Right ventricle myocardium inferior (tissue), 1 donor: ENCODE results near the gene FAM229A. TPM values are rescaled to one million over a fixed set of nuclear protein-coding genes. Genes with fewer than 3 reads are reported as not detected.
"Not testable (repeated sequence)": the region's sequence is repeated elsewhere in the genome, so short reads cannot be mapped to it uniquely, and the experiment has no call there.

Experiments
- ATAC-seq: fragments of 200-7000 bp; cut with Tn5 transposase; one replicate; pipeline ENCODE4 v1.9.1; 2020; ENCODE audit warnings: mild to moderate bottlenecking, moderate library complexity
- DNase-seq: peaks from one replicate; pipeline ENCODE4 v3.0.0; 2021; ENCODE audit errors: missing footprints
- intact Hi-C: fragments of 100-400 bp; cut with DNase I; formaldehyde crosslinking; loops from one replicate; pipeline ENCODE4 v1.11.0; 2022
- total RNA-seq: library from RNA; stranded (reverse); fragmentation: NEBNext Ultra II Directional; extraction: Animal tissue kit (Norgen Biotek cat#: 25700); gene quantifications from one replicate; pipeline ENCODE4 v1.2.1, GENCODE V29; 2021
- donor health status: DM: no; HTN: yes; CAD: no; lungs with severe emphysema.

The FAM229A gene
- total RNA-seq, 1 donor from 2014 or later: 2.4 TPM

DNA sequence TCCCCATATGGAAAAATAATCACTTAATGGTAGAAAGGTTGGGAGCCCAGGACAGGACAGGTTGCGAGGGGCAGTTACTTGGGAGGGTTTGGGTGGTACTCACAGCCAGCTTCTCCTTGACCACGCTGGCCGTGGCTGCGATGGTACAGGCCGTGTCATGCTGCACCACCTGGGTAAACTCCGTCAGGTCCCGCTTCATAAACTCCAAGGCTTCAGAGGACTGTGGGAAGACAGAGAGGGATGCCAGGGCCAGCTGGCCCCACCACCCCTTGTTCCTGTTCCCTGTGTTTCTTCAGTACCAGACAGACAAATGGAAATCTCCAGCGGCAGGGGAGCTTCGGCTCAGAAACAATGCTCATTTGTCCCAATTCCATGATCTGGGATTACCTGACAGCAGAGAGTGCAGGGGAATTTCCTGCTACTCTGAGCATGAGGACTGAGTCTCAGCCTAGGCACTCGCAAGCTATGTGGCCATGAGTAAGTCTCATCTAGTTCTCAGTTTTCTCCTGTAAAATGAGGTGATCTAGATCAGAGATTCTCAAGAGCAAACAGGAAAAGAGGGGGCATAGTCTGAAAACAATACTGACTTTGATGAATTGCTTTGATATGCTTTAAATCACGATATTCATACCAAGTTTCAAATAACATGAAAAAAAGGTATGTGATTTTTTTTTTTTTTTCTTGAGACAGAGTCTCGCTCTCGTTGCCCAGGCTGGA, 24.5 kb upstream of the FAM229A start:
- ATAC-seq: no peak
- intact Hi-C loops: no loop called here

DNA sequence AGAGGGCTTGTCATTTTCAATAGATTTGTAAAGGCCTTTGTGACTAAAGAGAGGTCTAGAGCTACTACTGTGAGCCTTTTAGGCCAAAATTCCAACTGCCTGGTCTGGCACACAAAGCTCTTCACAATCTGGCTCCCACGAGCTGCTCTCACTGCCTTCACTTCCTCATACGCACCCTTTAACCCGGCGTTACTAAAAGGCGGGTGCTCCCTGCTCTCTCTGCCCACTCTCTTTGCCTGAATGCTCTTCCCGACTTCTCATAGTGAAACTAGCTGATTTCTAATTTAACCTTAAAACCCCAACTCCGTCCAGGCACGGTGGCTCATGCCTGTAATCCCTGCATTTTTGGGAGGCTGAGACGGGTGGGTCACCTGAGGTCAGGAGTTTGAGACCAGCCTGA, 17.8 kb upstream of the FAM229A start:
- DNase-seq: no peak
- intact Hi-C loops: no loop called here
- no peak for ATAC-seq

More for the DNA sequence above, 24.5 kb upstream of the FAM229A start:
- no peak for DNase-seq

DNA sequence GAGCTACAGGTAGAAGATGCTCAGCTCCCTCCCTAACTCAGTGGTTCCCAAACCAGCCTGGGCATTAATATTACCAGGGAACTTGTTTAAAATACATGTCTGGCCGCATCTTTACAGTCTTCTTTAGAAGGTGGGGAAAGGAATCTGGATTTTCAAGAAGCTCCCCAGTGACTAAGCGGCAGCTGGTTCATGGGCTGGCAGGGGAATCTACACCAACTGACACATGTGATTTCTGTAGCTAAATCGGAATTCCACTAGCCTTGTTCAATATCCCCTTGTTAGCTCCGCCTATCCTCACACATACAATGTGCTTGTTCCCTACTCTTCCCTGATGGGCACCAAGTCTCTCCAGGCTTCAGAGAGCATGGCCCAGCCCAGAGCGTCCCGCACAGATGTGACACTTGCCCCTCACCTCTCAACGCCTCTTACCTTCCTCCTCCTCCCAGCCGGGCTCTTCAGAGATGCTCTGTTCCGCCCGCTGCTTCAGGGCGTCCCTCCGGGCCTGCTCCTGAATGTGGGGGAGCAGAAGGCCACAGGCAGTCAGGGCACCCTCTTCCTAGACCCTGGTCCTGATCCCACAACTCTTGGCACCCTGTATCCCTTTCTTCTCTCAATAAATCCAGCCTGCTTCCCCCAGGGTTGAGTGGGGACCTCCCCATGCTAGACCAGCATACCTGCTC, 15.4 kb upstream of the FAM229A start:
- intact Hi-C loops: no loop called here
- ATAC-seq: no peak
- no peak for DNase-seq

DNA sequence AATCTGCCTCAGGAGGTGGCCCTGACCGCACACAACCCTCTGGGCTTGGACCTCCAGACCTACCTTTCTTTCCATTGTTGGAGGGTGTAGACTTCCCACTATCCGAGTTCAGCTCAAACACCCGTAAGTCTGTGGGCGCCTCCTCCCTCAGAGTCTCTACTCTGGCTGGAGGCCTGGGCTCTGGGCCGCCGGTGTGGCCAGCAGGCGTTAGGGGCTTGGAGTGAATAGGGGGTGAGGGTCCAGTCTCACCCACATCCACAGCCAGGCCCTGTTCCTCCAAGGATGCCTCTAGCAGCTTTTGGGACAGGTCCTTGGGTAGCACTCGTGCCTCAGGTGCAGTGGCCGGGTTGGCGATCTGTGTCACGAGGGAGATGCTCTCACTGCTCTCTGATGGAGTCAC, 13.9 kb upstream of the FAM229A start:
- intact Hi-C loops: no loop called here
- DNase-seq: no peak
- no peak for ATAC-seq

DNA sequence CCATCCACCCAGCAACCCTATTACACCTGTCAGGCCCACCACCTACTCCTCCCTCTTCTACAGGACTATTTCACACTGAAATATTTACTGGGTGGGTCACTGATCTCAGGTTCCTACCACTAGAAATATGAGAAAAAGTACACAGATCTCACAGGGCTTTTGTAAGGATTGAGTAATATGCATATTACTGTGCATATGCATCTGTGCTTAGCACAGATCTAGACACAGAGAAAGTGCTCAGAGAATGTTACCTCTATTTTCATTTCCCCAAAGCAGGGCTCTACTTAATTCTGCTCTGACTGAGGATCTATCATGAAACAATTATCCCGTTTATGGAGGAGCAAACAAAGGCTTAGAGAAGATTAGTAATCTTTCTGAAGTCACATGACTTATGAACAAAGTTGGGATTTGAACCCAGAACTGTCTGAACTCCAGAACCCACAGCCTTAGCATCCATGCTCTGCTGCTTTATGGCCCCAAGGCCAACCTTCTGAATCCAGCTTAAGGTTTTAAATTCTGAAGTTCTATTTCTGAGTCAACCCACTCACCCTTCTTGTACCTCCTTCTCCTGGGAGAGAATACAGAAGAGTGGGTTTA, 11.8 kb upstream of the FAM229A start:
- DNase-seq (no peak), ATAC-seq (no peak)
- intact Hi-C loops: no loop called here

DNA sequence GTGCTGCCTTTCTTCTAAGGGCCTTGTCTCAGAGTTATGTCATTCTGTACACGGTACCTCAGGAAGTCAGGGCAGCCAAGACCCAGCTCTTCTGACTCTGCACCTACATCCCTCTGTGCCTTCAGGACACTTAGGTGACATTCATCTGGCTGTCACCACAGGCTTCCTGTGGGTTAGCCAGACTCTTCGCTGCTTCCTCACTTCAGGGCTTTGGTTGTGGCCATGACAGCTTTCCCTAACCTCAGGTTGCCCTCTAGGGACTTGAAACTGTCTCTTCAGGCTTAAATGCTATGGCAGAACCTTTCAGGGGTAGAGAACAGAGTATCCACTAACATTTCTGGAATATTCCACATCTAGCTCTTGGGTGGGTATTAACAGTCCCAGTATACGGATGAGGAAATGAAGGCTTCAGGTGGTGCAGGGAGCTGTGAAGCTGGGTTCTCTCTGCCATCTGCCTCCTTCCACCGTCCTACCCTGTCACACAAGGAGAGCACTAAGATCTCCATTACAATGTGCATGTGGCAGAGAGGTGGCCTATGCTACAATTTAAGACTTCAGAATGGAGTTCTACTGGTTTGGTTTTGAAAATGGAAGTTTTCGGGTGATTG, 10.0 kb upstream of the FAM229A start:
- ATAC-seq (no peak), DNase-seq (no peak)
- intact Hi-C loops: no loop called here

DNA sequence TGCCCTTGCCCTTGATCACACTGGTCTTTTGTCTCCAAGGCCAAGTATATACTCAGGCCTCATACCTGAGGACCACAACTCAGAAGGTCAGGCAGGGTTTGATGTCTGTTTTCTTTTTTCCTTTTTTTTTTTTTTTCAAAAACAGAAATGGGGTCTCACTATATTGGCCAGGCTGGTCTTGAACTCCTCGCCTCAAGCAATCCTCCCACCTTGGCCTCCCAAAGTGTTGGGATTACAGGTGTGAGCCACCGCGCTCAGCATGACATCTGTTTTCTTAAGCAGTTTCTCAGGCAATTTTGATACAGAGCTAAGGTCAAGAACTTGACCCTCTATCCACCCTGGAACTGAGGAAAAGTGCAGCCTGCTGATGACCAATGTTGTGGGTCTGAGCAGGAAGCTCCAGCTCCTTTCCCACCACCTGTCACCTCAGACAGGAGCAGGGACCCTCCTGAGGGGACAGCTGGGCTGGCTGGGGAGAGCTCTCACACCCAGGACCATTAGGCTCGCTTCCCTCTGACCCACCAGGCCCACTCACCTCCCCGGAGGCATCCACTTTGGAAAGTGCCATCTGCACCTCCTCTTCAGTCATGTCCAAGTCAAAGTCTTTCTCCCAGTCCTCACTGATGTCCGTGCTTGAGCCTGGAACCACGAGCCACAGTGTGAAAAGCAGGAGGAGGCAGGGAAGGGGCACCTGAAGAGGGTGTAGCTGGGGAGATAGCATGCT, 5.8 kb upstream of the FAM229A start:
- DNase-seq: no peak
- intact Hi-C loops: no loop called here

DNA sequence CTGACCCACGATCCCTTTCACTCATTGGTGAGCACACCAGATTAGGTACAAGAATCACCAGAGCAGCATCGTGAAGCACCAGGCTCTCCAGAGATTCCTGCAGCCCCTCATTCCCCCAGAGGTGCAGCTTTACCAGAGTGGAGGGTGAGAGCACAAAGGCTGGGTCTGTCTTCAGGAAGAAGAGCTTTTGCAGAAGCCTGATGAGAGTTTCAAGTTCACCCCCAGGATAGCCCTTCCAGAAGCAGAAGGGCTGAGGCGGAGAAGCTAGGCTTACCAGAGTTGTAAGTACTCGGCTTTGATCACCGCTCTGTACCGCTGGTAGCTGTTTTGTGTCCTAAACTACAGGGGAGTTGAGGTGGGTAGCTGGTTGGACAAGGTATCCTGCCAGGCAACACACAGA, 3.2 kb upstream of the FAM229A start:
- DNase-seq (no peak), ATAC-seq (no peak)
- intact Hi-C loops: no loop called here

More for the DNA sequence above, 5.8 kb upstream of the FAM229A start:
- no peak for ATAC-seq

DNA sequence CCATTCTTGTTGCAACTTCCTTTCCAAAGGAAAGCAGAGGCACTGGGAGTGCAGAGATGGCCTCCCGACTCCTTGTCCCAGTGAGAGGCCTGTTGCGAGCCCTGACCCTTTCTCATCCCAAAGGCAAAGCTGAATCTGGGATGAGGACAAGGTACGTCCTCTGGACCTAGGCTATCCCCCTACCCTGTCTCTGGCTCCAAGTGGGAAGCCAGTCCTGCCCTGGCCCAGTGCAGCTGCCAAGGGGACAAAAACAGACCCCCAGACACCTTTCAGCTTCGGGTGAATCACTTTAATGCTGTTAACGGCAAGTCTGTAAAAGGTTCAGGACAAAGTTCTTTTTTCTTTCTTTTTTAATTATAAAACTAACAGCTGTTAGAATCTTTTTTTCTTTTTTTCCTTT, 2.6 kb upstream of the FAM229A start:
- no peak for ATAC-seq
- no peak for DNase-seq
- intact Hi-C loops: no loop called here

DNA sequence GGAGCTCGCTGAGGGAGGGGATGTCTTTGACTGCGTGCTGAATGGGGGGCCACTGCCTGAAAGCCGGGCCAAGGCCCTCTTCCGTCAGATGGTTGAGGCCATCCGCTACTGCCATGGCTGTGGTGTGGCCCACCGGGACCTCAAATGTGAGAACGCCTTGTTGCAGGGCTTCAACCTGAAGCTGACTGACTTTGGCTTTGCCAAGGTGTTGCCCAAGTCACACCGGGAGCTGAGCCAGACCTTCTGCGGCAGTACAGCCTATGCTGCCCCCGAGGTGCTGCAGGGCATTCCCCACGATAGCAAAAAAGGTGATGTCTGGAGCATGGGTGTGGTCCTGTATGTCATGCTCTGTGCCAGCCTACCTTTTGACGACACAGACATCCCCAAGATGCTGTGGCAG, 1.4 kb upstream of the FAM229A start:
- intact Hi-C loops: no loop called here
- ATAC-seq (no peak), DNase-seq (no peak)

DNA sequence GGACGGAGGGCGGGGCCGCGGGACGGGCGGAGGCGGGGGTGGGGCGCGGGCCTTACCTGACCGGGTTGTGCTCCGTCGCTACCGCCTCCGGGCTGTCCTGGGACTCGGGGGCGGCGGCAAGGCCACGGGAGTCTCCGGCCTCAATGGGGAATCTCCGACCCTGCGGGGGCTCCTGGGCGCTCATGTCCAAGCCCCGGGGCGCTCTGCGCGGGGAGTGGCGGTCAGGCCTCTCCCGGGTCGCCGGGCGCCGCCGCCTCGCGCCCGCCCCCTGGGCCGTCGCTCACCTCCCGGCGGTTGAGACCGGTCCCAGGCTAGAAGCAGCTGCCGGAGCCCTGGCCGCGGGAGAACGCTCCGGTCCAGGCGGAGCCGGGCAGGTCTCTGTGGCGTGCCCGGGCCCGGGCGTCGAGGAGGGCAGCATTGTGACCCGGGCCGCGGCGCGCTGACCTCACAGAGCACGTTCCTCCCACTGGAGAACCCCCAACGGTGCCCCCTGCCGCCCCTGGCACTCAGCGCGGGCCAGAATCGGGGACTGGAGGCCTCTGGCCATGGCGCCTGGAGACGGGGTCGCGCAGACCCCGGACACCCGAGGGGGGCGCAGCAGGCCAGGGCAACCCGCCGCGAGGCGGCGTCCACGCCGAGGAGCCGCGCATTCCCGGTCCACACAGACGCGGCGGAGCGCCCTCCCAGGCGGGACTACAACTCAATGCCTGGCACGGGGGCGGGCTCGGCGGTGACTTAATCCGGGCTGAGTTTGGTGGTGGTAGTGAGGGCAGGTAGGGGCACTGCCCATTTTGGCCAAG, 411 bp downstream of the FAM229A start:
- ATAC-seq (peak; percentile 77), DNase-seq (peak; percentile 87)
- intact Hi-C loops: no loop called here

DNA sequence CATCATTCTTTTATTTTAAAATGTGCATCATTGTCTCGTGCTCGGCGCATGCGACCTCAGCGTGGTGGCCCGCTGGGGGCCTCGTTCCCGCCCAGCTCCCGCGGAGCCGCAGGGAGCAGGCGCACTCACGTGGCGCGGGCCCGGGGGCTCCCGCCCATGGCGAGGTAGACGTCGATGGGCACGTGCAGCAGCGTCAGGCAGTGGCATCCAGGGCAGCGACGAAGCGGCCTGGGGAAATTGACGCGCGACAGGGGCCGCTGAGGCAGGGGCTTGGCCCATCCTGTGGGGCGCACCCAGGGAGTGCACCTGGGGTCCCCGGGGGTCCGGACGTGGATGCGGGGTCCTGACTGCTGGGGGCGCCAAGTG, 994 bp downstream of the FAM229A start:
- no peak for ATAC-seq
- intact Hi-C loops: no loop called here
- no peak for DNase-seq

DNA sequence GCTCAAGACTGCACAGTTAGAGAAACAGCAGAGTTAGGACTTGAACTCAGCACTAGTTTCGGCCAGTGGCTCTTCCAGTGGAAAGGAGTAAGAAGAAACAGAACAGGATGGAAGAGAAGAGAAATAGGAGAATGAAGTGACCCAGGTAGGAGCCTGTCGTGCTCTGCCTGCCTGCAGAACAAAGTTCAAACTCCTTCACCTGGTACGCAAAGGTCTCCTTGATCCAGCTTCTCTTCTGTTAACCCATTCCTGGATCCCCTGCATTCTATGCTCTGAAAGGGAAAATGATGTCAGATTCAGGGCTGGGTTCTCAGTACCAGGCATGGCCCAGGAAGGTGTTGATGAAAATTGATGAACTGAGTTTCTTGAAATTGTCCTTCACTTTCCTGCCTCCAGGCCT, 3.9 kb downstream of the FAM229A start:
- intact Hi-C loops: no loop called here
- DNase-seq: no peak
- ATAC-seq: no peak

DNA sequence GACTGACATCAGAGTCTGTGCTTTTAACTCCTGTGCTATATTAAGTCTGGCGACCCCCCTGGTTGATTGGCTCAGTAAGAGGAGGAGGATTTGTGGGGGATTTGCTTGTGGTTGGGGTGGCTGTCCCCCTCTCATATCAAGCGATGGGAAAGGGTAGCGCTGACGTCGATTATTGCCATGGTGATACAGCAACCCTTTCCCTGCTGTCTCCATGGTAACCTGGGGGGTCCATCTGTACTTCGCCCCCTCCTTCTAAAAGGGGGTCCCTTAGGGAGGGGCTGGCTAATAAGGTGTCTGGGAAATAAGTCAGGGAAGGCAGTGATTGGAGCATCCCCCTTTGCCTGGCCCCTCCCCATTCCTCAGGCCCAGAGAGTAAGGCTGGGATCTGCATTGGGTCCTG, 4.7 kb downstream of the FAM229A start:
- no peak for DNase-seq
- no peak for ATAC-seq
- intact Hi-C loops: no loop called here

DNA sequence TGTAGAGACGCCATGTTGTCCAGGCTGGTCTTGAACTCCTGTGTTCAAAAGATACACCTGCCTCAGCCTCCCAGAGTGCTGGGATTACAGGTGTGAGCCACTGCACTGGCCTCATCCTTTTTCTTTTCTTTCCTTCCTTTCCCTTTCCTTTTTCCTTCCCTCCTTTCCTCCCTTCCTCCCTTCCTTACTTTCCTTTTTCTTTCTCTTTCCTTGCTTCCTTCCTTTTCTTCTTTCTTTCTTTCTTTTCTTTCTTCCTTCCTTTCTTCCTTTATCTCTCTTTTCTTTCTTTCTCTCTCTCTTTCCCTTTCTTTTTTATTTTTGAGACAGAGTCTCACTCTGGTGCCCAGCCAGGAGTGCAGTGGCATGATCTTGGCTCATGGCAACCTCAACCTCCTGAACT, 5.8 kb downstream of the FAM229A start:
- DNase-seq (no peak), ATAC-seq (no peak)
- intact Hi-C loops: no loop called here

DNA sequence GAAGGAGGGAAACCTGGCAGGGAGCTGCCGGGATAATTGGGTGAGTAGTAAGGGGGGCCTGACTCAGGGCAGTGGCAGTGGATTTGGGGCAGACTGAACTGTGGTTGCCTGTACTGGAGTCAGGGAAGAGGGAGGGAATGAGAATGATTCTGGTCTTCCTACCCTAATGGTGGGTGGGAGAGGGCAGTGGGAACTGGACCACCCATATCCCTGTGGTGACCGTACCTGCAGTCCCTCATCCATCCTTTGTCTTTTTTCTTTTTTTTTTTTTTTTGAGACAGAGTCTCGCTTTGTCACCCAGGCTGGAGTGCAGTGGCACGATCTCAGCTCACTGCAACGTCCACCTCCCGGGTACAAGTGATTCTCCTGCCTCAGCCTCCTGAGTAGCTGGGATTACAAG, 6.5 kb downstream of the FAM229A start:
- ATAC-seq, intact Hi-C loops, DNase-seq: not testable (repeated sequence)

DNA sequence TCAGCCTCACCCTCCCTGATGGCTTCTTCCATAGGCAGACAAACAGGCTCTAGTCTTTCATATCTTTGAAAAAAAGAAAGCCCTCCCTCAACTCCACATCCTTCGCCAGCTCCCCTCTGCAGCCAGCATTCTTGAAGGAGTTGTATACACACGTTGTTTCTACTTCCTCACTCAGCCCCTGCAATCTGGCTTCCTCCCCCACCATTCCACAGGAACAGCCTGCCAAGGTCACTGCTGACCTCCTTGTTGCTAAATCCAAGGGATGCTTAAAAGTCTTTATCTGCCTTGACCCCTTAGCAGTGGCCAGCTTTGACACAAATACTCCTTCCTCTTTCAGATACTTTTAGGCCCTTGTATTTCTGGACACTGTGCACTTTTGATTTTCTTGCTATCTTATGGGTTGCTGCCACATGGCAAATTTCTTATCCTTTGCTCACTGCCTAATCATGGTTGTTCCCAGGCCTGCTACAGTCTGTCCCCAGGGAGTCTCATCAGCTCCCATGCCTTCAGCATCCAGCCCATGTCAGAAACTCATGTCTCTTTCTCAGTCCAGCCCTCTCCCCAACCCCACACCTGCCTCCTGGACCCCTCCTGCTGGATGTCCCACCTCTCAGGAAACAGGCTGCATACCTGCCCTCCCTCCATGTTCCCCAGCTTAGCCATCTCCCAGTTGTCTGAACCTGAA, 8.3 kb downstream of the FAM229A start:
- peak; percentile 77 for DNase-seq
- intact Hi-C loops: no loop called here
- ATAC-seq: peak; percentile 44

DNA sequence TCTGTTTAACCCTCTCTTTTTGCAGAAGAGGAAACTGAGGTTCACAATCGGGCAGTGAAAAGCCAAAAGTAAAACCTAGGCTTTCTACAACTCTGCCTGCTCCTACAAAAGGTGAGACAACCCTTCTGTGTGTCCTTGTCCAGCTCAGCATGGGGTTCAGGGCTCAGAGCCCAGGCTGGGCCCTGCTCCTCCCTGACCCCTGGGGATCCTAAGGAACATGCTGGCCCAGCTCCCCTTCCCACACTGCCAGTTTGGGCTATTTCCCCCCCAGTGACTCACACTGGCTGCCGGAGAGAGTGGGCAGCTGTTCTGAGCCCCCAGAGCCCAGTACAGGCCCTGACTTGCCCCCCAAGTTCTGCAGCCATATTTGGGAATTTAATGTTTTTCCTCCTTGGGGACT, 8.9 kb downstream of the FAM229A start:
- ATAC-seq (peak; percentile 53), DNase-seq (no peak)
- intact Hi-C loops: no loop called here
